ENCODE measurements around the gene RNF175.

- no peak for TF ChIP-seq POLR2A (IDR thresholded peaks at IDR 0.05)
- TF ChIP-seq CTCF (IDR thresholded peaks at IDR 0.05): no peak
Observed at GRCh38 chr4:153745651-153746050, 14.2 kb downstream of the RNF175 start.
